HCT116 (cell line): ENCODE results near the gene HEATR3.

Experiments
- CTCF ChIP-seq, 3 experiments: fragments of 200-600 bp in 1 of 3; sonication (generic) in 1 of 3; IDR thresholded peaks in 2 of 3; conservative IDR thresholded peaks in 1 of 3; 2 replicates each; pipeline ENCODE4 v1.5.1; 2012 to 2017; ENCODE audit warnings: low read depth in 2 of 3, low read length in 2 of 3, antibody characterized with exemption in 1 of 3, borderline replicate concordance in 1 of 3, control low read depth in 1 of 3, mild to moderate bottlenecking in 1 of 3, mixed read lengths in 1 of 3, mixed run types in 1 of 3, moderate library complexity in 1 of 3; ENCODE audit not compliant: insufficient read depth in 1 of 3
- EGR1 ChIP-seq: IDR thresholded peaks from 2 replicates; pipeline ENCODE4 v1.6.1; 2012; ENCODE audit warnings: low read depth
- EZH2phosphoT487 ChIP-seq: fragments of 200-600 bp; IDR thresholded peaks from 2 replicates; pipeline ENCODE4 v1.6.1; 2018; ENCODE audit warnings: antibody characterized with exemption, borderline replicate concordance
- JUND ChIP-seq: IDR thresholded peaks from 2 replicates; pipeline ENCODE4 v1.6.1; 2012
- POLR2A ChIP-seq: IDR thresholded peaks from 2 replicates; pipeline ENCODE4 v1.7.0; 2011; ENCODE audit warnings: borderline replicate concordance; ENCODE audit not compliant: insufficient read depth, insufficient read length; ENCODE audit errors: extremely low read depth
- POLR2AphosphoS5 ChIP-seq: IDR thresholded peaks from 2 replicates; pipeline ENCODE4 v1.6.1; 2011; ENCODE audit warnings: mild to moderate bottlenecking, low read depth, low read length, moderate library complexity
- SIN3A ChIP-seq: IDR thresholded peaks from 2 replicates; pipeline ENCODE4 v1.6.1; 2012; ENCODE audit warnings: low read depth
- SP1 ChIP-seq: IDR thresholded peaks from 2 replicates; pipeline ENCODE4 v1.6.1; 2012; ENCODE audit warnings: low read depth
- ZNF274 ChIP-seq: fragments of 200-500 bp; sonication (Bioruptor generic); IDR thresholded peaks from 2 replicates; pipeline ENCODE4 v1.6.1; 2014; ENCODE audit warnings: mild to moderate bottlenecking, low read depth, low read length, inconsistent platforms

- TF ChIP-seq EZH2phosphoT487, result no peak
- TF ChIP-seq SP1, result no peak
- no peak for TF ChIP-seq ZNF274
- TF ChIP-seq POLR2A, result no peak
- no peak for TF ChIP-seq CTCF (IDR thresholded peaks at IDR 0.05 in 2 of 3, conservative IDR thresholded peaks at IDR 0.05 in 1 of 3; ENCODE audit: borderline replicate concordance in 1 of 3, insufficient read depth in 1 of 3, low read depth in 2 of 3, low read length in 2 of 3)
- TF ChIP-seq SIN3A, result no peak
- no peak for TF ChIP-seq EGR1
- TF ChIP-seq JUND, result no peak
- no peak for TF ChIP-seq POLR2AphosphoS5
Observed at GRCh38 chr16:50114357-50115129, 48.8 kb downstream of the HEATR3 start.
